ENCODE results near the gene PXDN.

GRCh38 chr2:1598800-1599199, 145.5 kb downstream of the PXDN start:
- TF ChIP-seq EZH2 (IDR thresholded peaks at IDR 0.05; ENCODE audit: low read length, unreplicated experiment) (no peak), CTCF (conservative IDR thresholded peaks at IDR 0.05; ENCODE audit: low read depth, low read length) (no peak), EZH2phosphoT487 (IDR thresholded peaks at IDR 0.05; ENCODE audit: borderline replicate concordance, low read length) (no peak)

Data from PC-3 (cell line).